ENCODE results near the gene ARSB.
"Not testable (repeated sequence)": the region's sequence is repeated elsewhere in the genome, so short reads cannot be mapped to it uniquely, and the experiment has no call there.

Gene ARSB

DNA sequence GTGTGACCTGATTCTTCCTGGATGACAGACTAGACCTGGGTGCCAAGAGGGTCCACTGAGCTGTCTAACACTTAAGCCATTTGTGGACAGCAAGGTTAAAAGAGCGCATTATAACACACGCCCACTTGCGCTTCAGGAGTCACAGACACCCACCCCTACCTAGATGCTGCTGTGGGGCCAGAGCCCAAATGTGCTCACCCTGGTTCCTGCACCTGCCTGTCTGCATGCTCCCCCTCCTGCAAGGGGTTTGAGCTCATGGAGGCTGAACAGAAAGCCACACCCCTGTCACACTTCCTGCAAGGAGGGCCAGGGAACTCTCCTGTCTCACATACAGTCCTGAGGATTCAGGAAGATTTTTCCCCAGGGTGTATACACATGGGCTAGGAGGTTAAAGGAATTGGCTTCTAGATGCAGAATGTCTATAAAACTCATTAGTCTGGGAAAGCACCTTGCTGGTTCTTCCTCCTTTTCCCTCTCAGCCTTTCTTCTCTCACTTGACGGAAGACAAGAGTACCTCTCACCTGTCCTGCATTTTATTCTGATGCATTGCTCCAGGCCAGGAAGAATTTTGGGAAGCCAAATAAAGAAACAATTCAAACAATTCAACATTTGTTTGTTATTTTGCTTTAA is 249.2 kb downstream of the ARSB start:
- no peak for DNase-seq (ENCODE audit: low read depth)
- TF ChIP-seq, protein P1, sequence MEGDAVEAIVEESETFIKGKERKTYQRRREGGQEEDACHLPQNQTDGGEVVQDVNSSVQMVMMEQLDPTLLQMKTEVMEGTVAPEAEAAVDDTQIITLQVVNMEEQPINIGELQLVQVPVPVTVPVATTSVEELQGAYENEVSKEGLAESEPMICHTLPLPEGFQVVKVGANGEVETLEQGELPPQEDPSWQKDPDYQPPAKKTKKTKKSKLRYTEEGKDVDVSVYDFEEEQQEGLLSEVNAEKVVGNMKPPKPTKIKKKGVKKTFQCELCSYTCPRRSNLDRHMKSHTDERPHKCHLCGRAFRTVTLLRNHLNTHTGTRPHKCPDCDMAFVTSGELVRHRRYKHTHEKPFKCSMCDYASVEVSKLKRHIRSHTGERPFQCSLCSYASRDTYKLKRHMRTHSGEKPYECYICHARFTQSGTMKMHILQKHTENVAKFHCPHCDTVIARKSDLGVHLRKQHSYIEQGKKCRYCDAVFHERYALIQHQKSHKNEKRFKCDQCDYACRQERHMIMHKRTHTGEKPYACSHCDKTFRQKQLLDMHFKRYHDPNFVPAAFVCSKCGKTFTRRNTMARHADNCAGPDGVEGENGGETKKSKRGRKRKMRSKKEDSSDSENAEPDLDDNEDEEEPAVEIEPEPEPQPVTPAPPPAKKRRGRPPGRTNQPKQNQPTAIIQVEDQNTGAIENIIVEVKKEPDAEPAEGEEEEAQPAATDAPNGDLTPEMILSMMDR (conservative IDR thresholded peaks at IDR 0.05; ENCODE audit: control insufficient read depth, insufficient read depth, low read depth, low read length) = no peak
- no peak overlapping the region for H3K4me3 ChIP-seq (ENCODE audit: control insufficient read depth, low read depth, low read length)

DNA sequence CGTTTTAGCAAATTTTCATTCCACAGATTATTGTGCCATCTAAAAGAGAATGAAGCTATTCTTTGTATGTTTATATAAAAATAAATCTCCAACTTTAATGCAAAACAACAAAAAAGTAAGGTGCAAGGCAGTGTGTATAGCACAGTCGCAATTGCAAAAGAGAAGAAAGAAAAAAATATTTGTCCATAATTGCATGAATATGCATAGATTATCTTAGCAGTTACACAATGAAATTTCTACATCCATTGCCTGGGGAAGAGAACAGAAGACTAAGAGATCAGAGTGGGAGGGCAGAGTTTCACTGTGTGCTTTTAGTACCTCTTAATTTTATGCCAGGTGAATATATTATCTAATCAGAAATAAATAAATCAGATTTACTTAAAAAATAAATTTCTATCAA is 250.2 kb downstream of the ARSB start:
- H3K4me3 ChIP-seq (ENCODE audit: control insufficient read depth, low read depth, low read length) = no peak overlapping the region
- DNase-seq (ENCODE audit: low read depth) = no peak
- TF ChIP-seq, protein P1 (conservative IDR thresholded peaks at IDR 0.05; ENCODE audit: control insufficient read depth, insufficient read depth, low read depth, low read length) = no peak

DNA sequence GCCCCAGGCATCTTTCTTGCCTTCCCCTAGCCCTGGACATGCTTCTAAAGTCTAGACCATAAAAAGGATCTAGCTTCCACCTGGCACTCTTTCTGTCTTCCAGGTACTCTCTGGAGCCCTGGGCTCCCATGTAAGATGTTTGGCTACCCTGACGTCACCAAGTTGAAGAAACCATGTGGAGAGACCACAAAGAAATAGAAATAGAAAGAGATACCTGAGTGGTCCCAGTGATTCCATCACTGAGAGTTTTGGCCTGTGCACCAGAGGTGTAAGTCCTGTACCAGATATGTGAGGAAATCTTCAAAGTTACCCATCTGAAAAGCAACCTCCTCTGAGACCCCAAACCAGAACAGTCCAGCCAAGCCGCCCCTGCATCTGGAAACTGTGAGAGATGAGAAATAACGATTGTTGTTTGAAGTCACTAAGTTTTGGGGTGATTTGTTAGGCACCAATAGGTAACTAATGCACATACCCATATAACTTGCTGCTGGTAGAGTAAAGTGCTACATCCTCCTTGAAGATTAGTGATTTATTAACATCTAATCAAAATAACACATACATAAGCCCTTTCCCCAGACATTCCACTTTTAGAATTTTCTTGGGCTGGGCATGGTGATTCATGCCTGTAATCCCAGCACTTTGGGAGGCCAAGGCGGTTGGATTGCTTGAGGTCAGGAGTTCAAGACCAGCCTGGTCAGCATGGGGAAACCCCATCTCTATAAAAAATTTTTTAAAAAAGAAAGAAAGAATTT is 250.8 kb downstream of the ARSB start:
- no peak overlapping the region for H3K4me3 ChIP-seq (ENCODE audit: control insufficient read depth, low read depth, low read length)
- DNase-seq (ENCODE audit: low read depth) = no peak
- TF ChIP-seq, protein P1 (conservative IDR thresholded peaks at IDR 0.05; ENCODE audit: control insufficient read depth, insufficient read depth, low read depth, low read length) = no peak

DNA sequence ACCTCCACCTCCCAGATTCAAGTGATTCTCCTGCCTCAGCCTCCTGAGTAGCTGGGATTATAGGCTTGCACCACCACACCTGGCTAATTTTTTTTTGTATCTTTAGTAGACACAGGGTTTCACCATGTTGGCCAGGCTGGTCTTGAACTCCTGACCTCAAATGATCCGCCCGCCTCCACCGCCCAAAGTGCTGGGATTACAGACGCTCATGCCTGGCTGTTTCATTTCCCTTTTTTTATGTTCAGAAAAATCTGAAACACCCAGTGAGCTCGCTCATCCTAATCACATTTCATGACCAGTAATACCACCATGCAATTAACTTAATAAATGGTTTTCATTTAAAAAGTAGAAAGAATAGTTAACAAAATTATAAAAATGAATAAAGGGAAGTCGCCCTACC is 252.4 kb downstream of the ARSB start:
- DNase-seq (ENCODE audit: low read depth); H3K4me3 ChIP-seq (ENCODE audit: control insufficient read depth, low read depth, low read length): not testable (repeated sequence)

DNA sequence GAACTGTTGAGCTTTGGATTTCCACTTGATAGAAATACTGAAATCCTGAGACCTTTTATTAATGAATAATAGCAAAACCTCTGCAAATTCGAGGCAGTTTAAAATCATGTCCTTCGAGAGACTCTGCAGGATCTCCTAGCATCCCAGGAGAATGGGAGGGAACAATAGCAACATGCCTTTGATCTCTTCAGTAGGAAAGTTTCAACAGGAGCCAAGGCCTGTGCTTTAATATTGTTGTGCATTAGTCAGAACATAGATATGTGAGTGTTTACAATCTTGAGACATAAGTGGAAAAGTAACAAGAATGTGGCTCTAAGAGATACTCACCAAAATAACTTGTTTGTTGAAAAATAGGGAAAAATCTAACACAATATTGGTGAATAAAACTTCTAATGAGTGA is 253.2 kb downstream of the ARSB start:
- TF ChIP-seq, protein P1 (conservative IDR thresholded peaks at IDR 0.05; ENCODE audit: control insufficient read depth, insufficient read depth, low read depth, low read length) = no peak
- DNase-seq (ENCODE audit: low read depth) = peak; percentile 30
- no peak overlapping the region for H3K4me3 ChIP-seq (ENCODE audit: control insufficient read depth, low read depth, low read length)

DNA sequence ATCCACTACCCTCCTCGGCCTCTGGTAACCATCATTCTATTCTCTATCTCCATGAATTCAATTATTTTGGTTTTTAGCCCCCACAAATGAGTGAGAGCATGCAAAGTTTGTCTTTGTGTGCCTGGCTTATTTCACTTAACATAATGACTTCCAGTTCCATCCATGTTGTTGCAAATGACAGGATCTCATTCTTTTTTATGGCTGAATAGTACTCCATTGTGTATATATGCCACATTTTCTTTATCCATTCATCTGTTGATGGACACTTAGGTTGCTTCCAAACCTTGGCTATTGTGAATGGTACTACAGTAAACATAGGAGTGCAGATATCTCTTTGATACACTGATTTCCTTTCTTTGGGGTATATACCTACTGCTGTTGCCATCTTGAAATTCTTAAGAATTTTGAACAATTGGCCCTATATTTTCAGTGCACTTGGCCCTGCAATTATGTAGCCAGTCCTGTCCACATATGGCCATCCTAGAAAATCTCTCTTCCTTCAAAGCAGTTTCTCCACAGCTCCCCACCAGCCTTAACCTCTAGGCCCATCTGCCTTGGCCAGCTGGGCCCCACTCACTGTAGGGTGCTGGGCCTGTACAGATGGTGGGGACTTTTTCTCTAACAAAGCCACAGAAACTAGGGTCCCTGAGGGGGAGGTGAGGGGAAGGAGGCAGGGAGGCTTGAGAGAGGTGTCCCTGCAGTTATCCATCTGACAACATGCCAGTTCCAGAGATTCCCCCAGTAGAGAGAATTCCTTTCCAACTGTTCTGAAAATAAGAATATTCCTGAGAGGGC is 254.6 kb downstream of the ARSB start:
- TF ChIP-seq, protein P1 (conservative IDR thresholded peaks at IDR 0.05; ENCODE audit: control insufficient read depth, insufficient read depth, low read depth, low read length) = no peak
- no peak overlapping the region for H3K4me3 ChIP-seq (ENCODE audit: control insufficient read depth, low read depth, low read length)

More for the DNA sequence above, 254.6 kb downstream of the ARSB start:
- DNase-seq (ENCODE audit: low read depth) = no peak

Measured in fibroblast of mammary gland (primary cell).